GM12878 (cell line): ENCODE measurements around the gene USB1. TPM values are rescaled to one million over a fixed set of nuclear protein-coding genes. Genes with fewer than 3 reads are reported as not detected.

Experiments
- ATAC-seq: fragments of 200-7000 bp; cut with Tn5 transposase; 3 replicates; pipeline ENCODE4 v1.9.1; 2020; ENCODE audit warnings: mild to moderate bottlenecking, moderate library complexity
- BruUV-seq: library from RNA; stranded (reverse); fragments of 400-500 nt; replicated peaks from 2 replicates; lab custom pipeline; 2021; lab: Mats Ljungman, UMichigan
- CTCF ChIA-PET: fragments of 300-600 bp; sonication (Branson Sonifier 250); formaldehyde crosslinking; extraction: SDS; loops from one replicate; lab custom pipeline; 2021; ENCODE audit warnings: inconsistent platforms; lab: Yijun Ruan, JAX
- POLR2A ChIA-PET: fragments of 350-600 bp; formaldehyde crosslinking; extraction: SDS; loops from one replicate; lab custom pipeline; 2021; ENCODE audit warnings: inconsistent platforms; lab: Charles Lee
- RAD21 ChIA-PET: fragments of 300-600 bp; sonication (Branson Sonifier 250); formaldehyde crosslinking; loops from one replicate; lab custom pipeline; 2023; ENCODE audit warnings: antibody characterized with exemption; ENCODE audit not compliant: unreplicated experiment; lab: Charles Lee
- SMC1A ChIA-PET: fragments of 300-600 bp; sonication (Branson Sonifier 250); formaldehyde crosslinking; loops from one replicate; lab custom pipeline; 2023; ENCODE audit not compliant: unreplicated experiment, uncharacterized antibody; lab: Charles Lee
- DNase-seq: peaks from one replicate; pipeline ENCODE4 v3.0.0-alpha.2; 2011; ENCODE audit warnings: low read depth, low spot score
- FAIRE-seq: peaks from 3 replicates; lab custom pipeline; 2011; peaks lifted over from hg19 to GRCh38; lab: Jason Lieb, UNC
- H2AFZ ChIP-seq: 2 replicates; pipeline ENCODE4 v1.6.0; 2011; ENCODE audit warnings: low read depth, low read length, control low read depth; ENCODE audit not compliant: control insufficient read depth
- H3K27ac ChIP-seq: 2 replicates; pipeline ENCODE4 v1.5.1; 2011; ENCODE audit warnings: control low read depth; ENCODE audit not compliant: control insufficient read depth, insufficient read depth
- H3K27me3 ChIP-seq, 2 experiments: replicated peaks in 1 of 2; 2 replicates each; pipeline versions ENCODE4 v1.6.0 to v1.6.1; 2011; ENCODE audit warnings: low read length in 1 of 2; ENCODE audit not compliant: control insufficient read depth in 2 of 2, insufficient read depth in 2 of 2
- H3K36me3 ChIP-seq, 2 experiments: 2 replicates each; pipeline ENCODE4 v1.5.1; 2011; ENCODE audit warnings: low read length in 1 of 2; ENCODE audit not compliant: control insufficient read depth in 2 of 2, insufficient read depth in 2 of 2
- H3K4me1 ChIP-seq: 2 replicates; pipeline ENCODE4 v1.6.1; 2011; ENCODE audit warnings: mild to moderate bottlenecking, low read length, moderate library complexity, mixed read lengths; ENCODE audit not compliant: control insufficient read depth, insufficient read depth
- H3K4me2 ChIP-seq: 2 replicates; pipeline ENCODE4 v1.6.0; 2011; ENCODE audit warnings: control low read depth; ENCODE audit not compliant: control insufficient read depth, insufficient read depth
- H3K4me3 ChIP-seq: fragments of 200-600 bp; sonication (generic); 2 replicates; pipeline ENCODE4 v1.5.1; 2016
- H3K79me2 ChIP-seq: 2 replicates; pipeline ENCODE4 v1.6.0; 2011; ENCODE audit warnings: low read length; ENCODE audit not compliant: control insufficient read depth, insufficient read depth
- H3K9ac ChIP-seq: 2 replicates; pipeline ENCODE4 v1.8.0; 2011; ENCODE audit warnings: low read length, control low read depth, mixed read lengths; ENCODE audit not compliant: control insufficient read depth, insufficient read depth
- H3K9me3 ChIP-seq: replicated peaks from 3 replicates; pipeline ENCODE4 v1.5.1; 2011; ENCODE audit warnings: mild to moderate bottlenecking, low read length; ENCODE audit not compliant: control insufficient read depth, insufficient read depth
- H4K20me1 ChIP-seq: 2 replicates; pipeline ENCODE4 v1.6.0; 2011; ENCODE audit not compliant: control insufficient read depth, insufficient read depth
- ASH2L ChIP-seq: fragments of 300-600, 200-600 bp; sonication (generic); IDR thresholded peaks from 2 replicates; pipeline ENCODE4 v1.6.1; 2017; ENCODE audit warnings: low read depth, mild to moderate bottlenecking, borderline replicate concordance
- ATF7 ChIP-seq: fragments of 450-650 bp; IDR thresholded peaks from 2 replicates; pipeline ENCODE4 v1.6.1; 2016; ENCODE audit warnings: low read depth, mild to moderate bottlenecking
- CBFB ChIP-seq: IDR thresholded peaks from 2 replicates; pipeline ENCODE4 v1.6.1; 2016; ENCODE audit warnings: antibody characterized with exemption, low read depth
- CTCF ChIP-seq, 3 experiments: IDR thresholded peaks in 2 of 3; conservative IDR thresholded peaks in 1 of 3; 2 replicates each; pipeline ENCODE4 v1.5.1; 2011; ENCODE audit warnings: low read depth in 3 of 3, low read length in 3 of 3, mild to moderate bottlenecking in 3 of 3, control low read depth in 2 of 3, moderate library complexity in 2 of 3, inconsistent platforms in 1 of 3, mixed read lengths in 1 of 3; ENCODE audit not compliant: control insufficient read depth in 2 of 3, insufficient read depth in 1 of 3; ENCODE audit errors: extremely low read depth in 1 of 3
- ESRRA ChIP-seq: IDR thresholded peaks from 2 replicates; pipeline ENCODE4 v1.6.1; 2012; ENCODE audit warnings: mild to moderate bottlenecking, low read length, improper control_type of control experiment
- HCFC1 ChIP-seq: fragments of 150-350 bp; IDR thresholded peaks from 2 replicates; pipeline ENCODE4 v1.6.1; 2014; ENCODE audit warnings: low read length
- KLF5 ChIP-seq: fragments of 450-650 bp; IDR thresholded peaks from 2 replicates; pipeline ENCODE4 v1.6.1; 2014; ENCODE audit warnings: mild to moderate bottlenecking; ENCODE audit not compliant: partially characterized antibody
- MAX ChIP-seq: IDR thresholded peaks from 2 replicates; pipeline ENCODE4 v1.6.1; 2012; ENCODE audit warnings: low read depth, low read length, improper control_type of control experiment
- MXI1 ChIP-seq: fragments of 150-350 bp; IDR thresholded peaks from 2 replicates; pipeline ENCODE4 v1.6.1; 2011; ENCODE audit warnings: low read depth, mild to moderate bottlenecking, inconsistent platforms, low read length, improper control_type of control experiment
- NFXL1 ChIP-seq: fragments of 450-650 bp; IDR thresholded peaks from 2 replicates; pipeline ENCODE4 v1.6.1; 2017; ENCODE audit warnings: antibody characterized with exemption, mild to moderate bottlenecking, borderline replicate concordance
- RB1 ChIP-seq: fragments of 450-650 bp; formaldehyde crosslinking; IDR thresholded peaks from 2 replicates; pipeline ENCODE4 v1.6.1; 2017; ENCODE audit warnings: mild to moderate bottlenecking, borderline replicate concordance
- SMC3 ChIP-seq: IDR thresholded peaks from 2 replicates; pipeline ENCODE4 v1.6.1; 2011; ENCODE audit warnings: low read length, improper control_type of control experiment, borderline replicate concordance
- ZBTB4 ChIP-seq: fragments of 450-650 bp; formaldehyde crosslinking; IDR thresholded peaks from 2 replicates; pipeline ENCODE4 v1.4.0; 2022; ENCODE audit warnings: mild to moderate bottlenecking, moderate library complexity
- ZBTB40 ChIP-seq: fragments of 450-650 bp; IDR thresholded peaks from 2 replicates; pipeline ENCODE4 v1.6.1; 2016; ENCODE audit warnings: mild to moderate bottlenecking, moderate library complexity, borderline replicate concordance
- WGBS: methylation state at CpG from one replicate; pipeline ENCODE4 v1.1.6; 2016; ENCODE audit warnings: low lambda C conversion rate; ENCODE audit not compliant: insufficient replicate concordance, insufficient coverage; ENCODE audit errors: missing lambda C conversion rate; 5-methylcytosine and 5-hydroxymethylcytosine counted together
- in situ Hi-C: fragments of 300-500 bp; cut with MboI; formaldehyde crosslinking; loops from 9 replicates; pipeline ENCODE4 v1.14.3; 2018; ENCODE audit warnings: mixed read lengths
- intact Hi-C: fragments of 100-400 bp; cut with micrococcal nuclease; formaldehyde crosslinking; loops from one replicate; pipeline ENCODE4 v1.14.2; 2022; ENCODE audit not compliant: unreplicated experiment
- polyA plus RNA-seq, 11 experiments: library from polyadenylated mRNA; depleted of rRNA in 4 of 11; unstranded in 6 of 11; stranded (reverse) in 5 of 11; fragments of >200 nt; fragmentation: Nextera tagmentation in 4 of 11; fragmentation: Illumina TruSeq in 1 of 11; extraction: Ambion mirVana in 4 of 11; extraction: Trizol in 1 of 11; gene quantifications; 1 replicate in 1 of 11; 2 replicates in 10 of 11; pipeline versions ENCODE4 v1.2.1 to v1.2.3, GENCODE V29; 2011 to 2016; ENCODE audit warnings: inconsistent platforms in 2 of 11, missing spikeins in 2 of 11, low read depth in 1 of 11
- total RNA-seq, 4 experiments: library from RNA; depleted of rRNA in 3 of 4; stranded (reverse); fragments of >200 nt in 3 of 4; fragmentation: Illumina TruSeq in 1 of 4; extraction: Trizol in 1 of 4; gene quantifications; 2 replicates each; pipeline versions ENCODE4 v1.2.1 to v1.2.3, GENCODE V29; 2013 to 2021

Gene USB1
- total and polyA plus RNA-seq, 10 of the 15 experiments (the other 5 are each of a cell fraction or from before 2014, with no cell fraction given): 7.9 to 72.2 (median 41.6) TPM

GRCh38 chr16:58043571-58044155, 42.5 kb downstream of the USB1 start:
- no peak overlapping the region for H3K27ac ChIP-seq
- H3K4me2 ChIP-seq: no peak overlapping the region
- no peaks in the 10 kb centered on the region for H3K36me3 ChIP-seq
- ChIA-PET RAD21 (no interaction called here), POLR2A (no interaction called here), CTCF (no interaction called here), SMC1A (no interaction called here)
- H3K4me3 ChIP-seq: no peak overlapping the region
- intact Hi-C loops (no loop called here), in situ Hi-C loops (no loop called here)
- no peaks in the 10 kb centered on the region for H3K27me3 ChIP-seq
- no peaks in the 10 kb centered on the region for H3K79me2 ChIP-seq
- no peaks in the 10 kb centered on the region for H4K20me1 ChIP-seq
- H3K4me1 ChIP-seq: no peaks in the 10 kb centered on the region
- WGBS: 38% methylated on average over 7 of the region's 7 CpGs
- no peaks in the 10 kb centered on the region for H3K9me3 ChIP-seq
- FAIRE-seq (no peak), ATAC-seq (no peak), DNase-seq (no peak)
- no peak overlapping the region for H2AFZ ChIP-seq
- no peak overlapping the region for H3K9ac ChIP-seq
- no TSS peak for BruUV-seq
- no peak for TF ChIP-seq ZBTB40
- no peak for TF ChIP-seq ZBTB4 (CRISPR knock-in tag)
- TF ChIP-seq SMC3: no peak
- TF ChIP-seq ASH2L: no peak
- no peak for TF ChIP-seq MAX
- TF ChIP-seq HCFC1: no peak
- no peak for TF ChIP-seq ESRRA
- no peak for TF ChIP-seq MXI1
- TF ChIP-seq NFXL1: no peak
- TF ChIP-seq KLF5: no peak
- no peak for TF ChIP-seq ATF7
- no peak for TF ChIP-seq CBFB
- TF ChIP-seq CTCF (IDR thresholded peaks at IDR 0.05 in 2 of 3, conservative IDR thresholded peaks at IDR 0.05 in 1 of 3; ENCODE audit: control insufficient read depth in 2 of 3, extremely low read depth in 1 of 3, insufficient read depth in 1 of 3, low read depth in 3 of 3, low read length in 3 of 3): no peak
- TF ChIP-seq RB1: no peak
